ENCODE data around the gene FREY1. TPM values are rescaled to one million over a fixed set of nuclear protein-coding genes. Genes with fewer than 3 reads are reported as not detected.

FREY1 gene
- total RNA-seq, 1 donor from 2014 or later, result not detected

DNA sequence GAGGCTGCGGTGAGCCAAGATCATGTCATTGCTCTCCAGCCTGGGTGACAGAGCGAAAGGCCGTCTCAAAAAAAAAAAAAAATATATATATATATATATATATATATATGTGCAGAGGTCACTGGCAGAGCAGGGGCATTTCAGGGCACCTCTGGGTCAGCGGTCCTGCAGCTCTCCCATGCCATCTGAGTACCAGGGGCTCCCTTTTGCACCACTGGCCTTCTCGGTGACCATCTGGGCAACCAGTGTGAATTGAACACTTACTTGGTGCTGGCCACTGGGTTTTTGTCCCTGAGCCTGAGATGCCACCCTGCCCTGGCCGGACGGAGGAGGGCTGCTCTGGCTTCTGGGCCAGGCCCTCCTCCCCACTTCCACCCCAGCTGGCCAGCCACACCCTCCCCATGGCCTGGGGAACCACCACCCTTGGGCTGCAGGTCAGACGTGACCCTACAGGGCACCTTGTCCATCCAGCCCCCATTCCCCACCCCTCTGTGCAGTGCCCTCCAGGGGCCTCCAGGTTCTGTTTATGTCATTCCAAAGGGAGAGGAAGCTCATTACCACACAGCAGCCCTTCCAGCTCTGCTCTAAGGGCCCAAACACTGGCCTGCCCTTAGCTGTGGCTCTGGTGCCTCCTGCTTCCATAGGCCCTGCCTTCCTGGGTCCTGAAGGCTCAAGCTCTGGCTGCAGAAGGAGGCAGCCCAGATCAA, 11.4 kb downstream of the FREY1 start:
- Histone ChIP-seq H3K4me3 (no peak overlapping the region), H3F3A (ENCODE audit: low read depth) (peaks cover 29% of the 10 kb centered on the region), H3K27me3 (peaks cover 5% of the 10 kb centered on the region), H3K79me2 (ENCODE audit: low read depth) (no peaks in the 10 kb centered on the region), H3K9ac (no peak overlapping the region), H3K36me3 (no peaks in the 10 kb centered on the region), H3K9me3 (ENCODE audit: low read depth) (no peaks in the 10 kb centered on the region), H3K4me1 (peaks cover 31% of the 10 kb centered on the region), H4K20me1 (ENCODE audit: low read depth) (peaks cover 40% of the 10 kb centered on the region), H3K27ac (no peak overlapping the region), H3K4me2 (peak overlapping the region; percentile 79), H2AFZ (replicated peaks) (no peak overlapping the region)
- TF ChIP-seq, protein P1, sequence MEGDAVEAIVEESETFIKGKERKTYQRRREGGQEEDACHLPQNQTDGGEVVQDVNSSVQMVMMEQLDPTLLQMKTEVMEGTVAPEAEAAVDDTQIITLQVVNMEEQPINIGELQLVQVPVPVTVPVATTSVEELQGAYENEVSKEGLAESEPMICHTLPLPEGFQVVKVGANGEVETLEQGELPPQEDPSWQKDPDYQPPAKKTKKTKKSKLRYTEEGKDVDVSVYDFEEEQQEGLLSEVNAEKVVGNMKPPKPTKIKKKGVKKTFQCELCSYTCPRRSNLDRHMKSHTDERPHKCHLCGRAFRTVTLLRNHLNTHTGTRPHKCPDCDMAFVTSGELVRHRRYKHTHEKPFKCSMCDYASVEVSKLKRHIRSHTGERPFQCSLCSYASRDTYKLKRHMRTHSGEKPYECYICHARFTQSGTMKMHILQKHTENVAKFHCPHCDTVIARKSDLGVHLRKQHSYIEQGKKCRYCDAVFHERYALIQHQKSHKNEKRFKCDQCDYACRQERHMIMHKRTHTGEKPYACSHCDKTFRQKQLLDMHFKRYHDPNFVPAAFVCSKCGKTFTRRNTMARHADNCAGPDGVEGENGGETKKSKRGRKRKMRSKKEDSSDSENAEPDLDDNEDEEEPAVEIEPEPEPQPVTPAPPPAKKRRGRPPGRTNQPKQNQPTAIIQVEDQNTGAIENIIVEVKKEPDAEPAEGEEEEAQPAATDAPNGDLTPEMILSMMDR (IDR thresholded peaks at IDR 0.05), result no peak
- TF ChIP-seq EZH2phosphoT487 (IDR thresholded peaks at IDR 0.05) (no peak), EZH2 (IDR thresholded peaks at IDR 0.05) (no peak)
- no peaks in the 10 kb centered on the region for H3K9me3 Mint-ChIP-seq
- H3K4me3 Mint-ChIP-seq, result no peak overlapping the region
- no peak overlapping the region for H3K27ac Mint-ChIP-seq
- peaks cover 33% of the 10 kb centered on the region for H3K4me1 Mint-ChIP-seq
- no peaks in the 10 kb centered on the region for H3K36me3 Mint-ChIP-seq
- peaks cover 8% of the 10 kb centered on the region for H3K27me3 Mint-ChIP-seq (ENCODE audit: insufficient read depth, low read depth)
- no peak for DNase-seq (ENCODE audit: low spot score)

DNA sequence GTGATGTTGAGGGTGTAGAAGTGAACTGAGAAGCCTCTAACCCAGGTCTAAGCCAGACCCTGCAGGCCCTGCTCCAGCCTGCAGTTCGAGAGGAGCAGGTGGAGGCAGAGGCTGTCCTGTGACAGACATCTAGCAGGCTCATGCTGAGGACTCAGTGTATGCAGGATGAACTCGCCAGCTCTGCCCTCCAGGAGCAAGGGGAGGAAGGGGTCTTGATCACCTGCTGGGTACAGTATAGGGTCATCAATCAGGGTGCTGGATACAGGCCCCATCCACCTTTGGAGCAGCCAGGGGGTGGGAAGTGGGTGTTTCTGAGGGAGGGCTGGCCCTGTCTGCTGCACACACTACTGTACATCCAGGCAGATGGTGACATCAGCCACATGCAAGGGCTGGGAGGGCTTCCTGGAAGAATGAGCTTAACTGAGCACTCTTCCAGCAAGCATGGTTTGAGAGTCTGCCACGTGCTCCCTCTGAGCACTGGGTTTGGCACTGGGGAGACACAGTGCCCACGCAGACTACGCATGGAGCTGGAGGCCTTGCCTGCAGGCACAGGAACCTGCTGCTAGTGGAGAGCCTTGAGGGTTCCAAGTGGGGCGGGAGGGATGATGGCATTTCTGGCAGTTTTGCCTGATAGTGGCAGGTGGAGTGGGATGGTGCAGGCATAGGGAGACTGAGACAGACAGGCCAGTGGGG, 12.4 kb downstream of the FREY1 start:
- H3K36me3 ChIP-seq, result no peaks in the 10 kb centered on the region
- no peaks in the 10 kb centered on the region for H3K9me3 ChIP-seq (ENCODE audit: low read depth)
- no peak overlapping the region for H3K9ac ChIP-seq
- no peaks in the 10 kb centered on the region for H3K79me2 ChIP-seq (ENCODE audit: low read depth)
- Mint-ChIP-seq H3K4me3 (peak overlapping the region; percentile 10), H3K4me1 (peaks cover 29% of the 10 kb centered on the region), H3K27ac (no peak overlapping the region), H3K9me3 (no peaks in the 10 kb centered on the region), H3K36me3 (no peaks in the 10 kb centered on the region), H3K27me3 (ENCODE audit: insufficient read depth, low read depth) (peaks cover 8% of the 10 kb centered on the region)
- no peak overlapping the region for H3K4me2 ChIP-seq
- no peak for DNase-seq (ENCODE audit: low spot score)
- peaks cover 24% of the 10 kb centered on the region for H3F3A ChIP-seq (ENCODE audit: low read depth)
- peaks cover 27% of the 10 kb centered on the region for H3K4me1 ChIP-seq
- no peak overlapping the region for H3K4me3 ChIP-seq
- H2AFZ ChIP-seq (replicated peaks), result no peak overlapping the region
- TF ChIP-seq EZH2phosphoT487 (IDR thresholded peaks at IDR 0.05), result no peak
- H4K20me1 ChIP-seq (ENCODE audit: low read depth), result peaks cover 35% of the 10 kb centered on the region
- H3K27me3 ChIP-seq, result no peaks in the 10 kb centered on the region
- H3K27ac ChIP-seq, result no peak overlapping the region

DNA sequence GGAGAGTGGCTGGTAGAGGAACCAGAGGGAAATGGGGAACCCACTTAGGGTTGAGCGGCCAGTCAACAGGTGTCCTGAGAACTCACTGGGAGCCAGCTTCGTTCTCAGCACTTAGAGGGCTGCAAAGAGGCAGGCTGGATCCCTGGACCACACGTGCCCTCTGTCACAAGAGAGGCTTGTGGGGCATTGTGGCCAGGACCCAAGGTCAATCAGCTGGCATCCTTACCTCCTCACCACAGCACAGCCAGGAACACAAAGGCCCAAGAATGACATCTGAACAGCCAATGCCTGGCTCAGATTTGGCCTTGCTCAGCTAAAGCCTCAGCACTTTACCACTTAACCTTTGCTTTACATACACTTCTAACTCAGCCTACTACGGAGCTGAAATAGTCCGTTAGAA, 14.2 kb downstream of the FREY1 start:
- Mint-ChIP-seq H3K4me1 (peaks cover 16% of the 10 kb centered on the region), H3K4me3 (no peak overlapping the region), H3K9me3 (no peaks in the 10 kb centered on the region), H3K27ac (no peak overlapping the region), H3K27me3 (ENCODE audit: insufficient read depth, low read depth) (peaks cover 11% of the 10 kb centered on the region), H3K36me3 (no peaks in the 10 kb centered on the region)
- H3K9ac ChIP-seq, result no peak overlapping the region
- peaks cover 20% of the 10 kb centered on the region for H3K4me1 ChIP-seq
- H3K79me2 ChIP-seq (ENCODE audit: low read depth), result no peaks in the 10 kb centered on the region
- peaks cover 14% of the 10 kb centered on the region for H3F3A ChIP-seq (ENCODE audit: low read depth)
- H3K9me3 ChIP-seq (ENCODE audit: low read depth), result no peaks in the 10 kb centered on the region
- H3K36me3 ChIP-seq, result no peaks in the 10 kb centered on the region
- DNase-seq (ENCODE audit: low spot score), result no peak
- peaks cover 24% of the 10 kb centered on the region for H4K20me1 ChIP-seq (ENCODE audit: low read depth)
- no peak overlapping the region for H3K27ac ChIP-seq
- no peaks in the 10 kb centered on the region for H3K27me3 ChIP-seq
- no peak for TF ChIP-seq EZH2 (IDR thresholded peaks at IDR 0.05)
- no peak for TF ChIP-seq EZH2phosphoT487 (IDR thresholded peaks at IDR 0.05)
- TF ChIP-seq, protein P1 (IDR thresholded peaks at IDR 0.05), result no peak
- H2AFZ ChIP-seq (replicated peaks), result no peak overlapping the region
- no peak overlapping the region for H3K4me3 ChIP-seq
- no peak overlapping the region for H3K4me2 ChIP-seq
